PFSK-1 (cell line): ENCODE results near the gene PHF2.

Experiments
- FOXP2 ChIP-seq: optimal IDR thresholded peaks from 2 replicates; pipeline ENCODE3; 2011; ENCODE audit warnings: borderline replicate concordance, control low read depth, inconsistent platforms; ENCODE audit not compliant: insufficient read depth; ENCODE audit errors: extremely low read length, extremely low read depth
- POLR2AphosphoS5 ChIP-seq: IDR thresholded peaks from 2 replicates; pipeline ENCODE4 v1.6.1; 2012; ENCODE audit warnings: low read depth, mild to moderate bottlenecking, control low read depth, low read length, moderate library complexity
- SIN3A ChIP-seq: IDR thresholded peaks from 2 replicates; pipeline ENCODE4 v1.6.1; 2012; ENCODE audit warnings: mild to moderate bottlenecking, low read length, moderate library complexity, borderline replicate concordance; ENCODE audit not compliant: insufficient read depth
- TAF1 ChIP-seq: IDR thresholded peaks from 2 replicates; pipeline ENCODE4 v1.6.1; 2012; ENCODE audit warnings: low read length, control low read depth, borderline replicate concordance; ENCODE audit not compliant: insufficient read depth
- TF ChIP-seq, protein P1 (sequence below), 2 experiments: IDR thresholded peaks; 2 replicates each; pipeline versions ENCODE4 v1.6.1 to v1.8.0; 2011 to 2012; ENCODE audit warnings: low read depth in 2 of 2, low read length in 2 of 2, control low read depth in 1 of 2, inconsistent platforms in 1 of 2, mild to moderate bottlenecking in 1 of 2, moderate library complexity in 1 of 2; ENCODE audit not compliant: insufficient read depth in 1 of 2

The PHF2 gene

DNA sequence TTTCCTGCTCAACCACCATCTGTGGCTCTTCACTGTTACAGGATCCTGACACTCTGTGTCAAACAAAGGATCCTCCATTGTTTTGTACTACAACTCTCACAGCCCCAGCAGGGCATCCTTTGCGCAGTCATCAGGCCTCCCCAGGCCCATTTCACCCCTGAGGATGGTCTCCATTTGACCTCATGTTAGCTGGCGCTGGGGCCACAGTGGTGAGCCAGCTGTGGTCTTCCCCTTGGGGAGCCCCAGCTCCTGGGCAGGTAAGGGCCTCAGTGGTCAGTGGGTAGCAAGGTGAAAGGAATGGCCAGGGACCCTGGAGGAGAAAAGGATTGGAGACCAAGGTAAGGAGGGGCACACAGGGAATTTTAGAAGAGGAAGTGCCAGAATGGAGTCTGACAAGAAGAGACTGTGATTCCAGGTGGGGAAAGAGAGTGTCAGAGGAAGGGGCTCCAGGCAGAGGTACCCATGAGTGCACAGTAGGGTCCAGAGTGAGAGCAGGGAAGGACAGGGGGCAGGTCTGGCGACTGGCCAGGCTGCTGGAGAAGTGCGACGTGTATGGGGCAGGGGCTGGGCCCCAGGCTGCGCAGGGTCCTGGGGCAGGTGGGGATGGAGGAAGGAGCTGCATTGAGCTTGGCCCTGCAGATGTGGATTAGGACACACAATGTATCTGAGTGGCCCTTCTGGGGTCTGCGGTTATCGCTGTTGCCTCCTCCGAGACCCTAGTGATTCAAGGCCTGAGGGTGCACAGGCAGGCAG lies 109.9 kb downstream of the PHF2 start:
- TF ChIP-seq, protein P1, sequence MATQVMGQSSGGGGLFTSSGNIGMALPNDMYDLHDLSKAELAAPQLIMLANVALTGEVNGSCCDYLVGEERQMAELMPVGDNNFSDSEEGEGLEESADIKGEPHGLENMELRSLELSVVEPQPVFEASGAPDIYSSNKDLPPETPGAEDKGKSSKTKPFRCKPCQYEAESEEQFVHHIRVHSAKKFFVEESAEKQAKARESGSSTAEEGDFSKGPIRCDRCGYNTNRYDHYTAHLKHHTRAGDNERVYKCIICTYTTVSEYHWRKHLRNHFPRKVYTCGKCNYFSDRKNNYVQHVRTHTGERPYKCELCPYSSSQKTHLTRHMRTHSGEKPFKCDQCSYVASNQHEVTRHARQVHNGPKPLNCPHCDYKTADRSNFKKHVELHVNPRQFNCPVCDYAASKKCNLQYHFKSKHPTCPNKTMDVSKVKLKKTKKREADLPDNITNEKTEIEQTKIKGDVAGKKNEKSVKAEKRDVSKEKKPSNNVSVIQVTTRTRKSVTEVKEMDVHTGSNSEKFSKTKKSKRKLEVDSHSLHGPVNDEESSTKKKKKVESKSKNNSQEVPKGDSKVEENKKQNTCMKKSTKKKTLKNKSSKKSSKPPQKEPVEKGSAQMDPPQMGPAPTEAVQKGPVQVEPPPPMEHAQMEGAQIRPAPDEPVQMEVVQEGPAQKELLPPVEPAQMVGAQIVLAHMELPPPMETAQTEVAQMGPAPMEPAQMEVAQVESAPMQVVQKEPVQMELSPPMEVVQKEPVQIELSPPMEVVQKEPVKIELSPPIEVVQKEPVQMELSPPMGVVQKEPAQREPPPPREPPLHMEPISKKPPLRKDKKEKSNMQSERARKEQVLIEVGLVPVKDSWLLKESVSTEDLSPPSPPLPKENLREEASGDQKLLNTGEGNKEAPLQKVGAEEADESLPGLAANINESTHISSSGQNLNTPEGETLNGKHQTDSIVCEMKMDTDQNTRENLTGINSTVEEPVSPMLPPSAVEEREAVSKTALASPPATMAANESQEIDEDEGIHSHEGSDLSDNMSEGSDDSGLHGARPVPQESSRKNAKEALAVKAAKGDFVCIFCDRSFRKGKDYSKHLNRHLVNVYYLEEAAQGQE (IDR thresholded peaks at IDR 0.05; ENCODE audit: insufficient read depth in 1 of 2, low read depth in 2 of 2, low read length in 2 of 2) = no peak
- TF ChIP-seq SIN3A (no peak), FOXP2 (no peak), POLR2AphosphoS5 (no peak), TAF1 (no peak)

DNA sequence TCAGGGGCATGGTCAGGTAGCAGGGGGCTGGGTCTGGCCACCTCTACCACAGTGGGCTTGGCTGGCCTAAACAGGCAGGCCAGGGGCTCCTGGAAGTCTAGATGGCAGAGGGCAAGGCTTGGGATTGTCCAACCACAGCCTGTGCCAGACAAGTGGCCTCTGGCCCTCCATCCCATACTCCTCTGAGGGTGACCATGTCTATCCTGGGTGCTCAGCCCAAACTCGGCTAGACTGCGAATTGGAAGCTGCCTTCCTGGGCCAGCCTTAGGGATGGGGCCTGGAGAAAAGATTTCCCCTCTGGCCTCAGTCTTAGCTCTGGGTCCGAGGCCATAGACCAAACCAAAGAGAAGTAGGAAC lies 110.5 kb downstream of the PHF2 start:
- TF ChIP-seq TAF1 (no peak), FOXP2 (no peak), SIN3A (no peak), POLR2AphosphoS5 (no peak)
- TF ChIP-seq, protein P1 (IDR thresholded peaks at IDR 0.05; ENCODE audit: insufficient read depth in 1 of 2, low read depth in 2 of 2, low read length in 2 of 2) = no peak

DNA sequence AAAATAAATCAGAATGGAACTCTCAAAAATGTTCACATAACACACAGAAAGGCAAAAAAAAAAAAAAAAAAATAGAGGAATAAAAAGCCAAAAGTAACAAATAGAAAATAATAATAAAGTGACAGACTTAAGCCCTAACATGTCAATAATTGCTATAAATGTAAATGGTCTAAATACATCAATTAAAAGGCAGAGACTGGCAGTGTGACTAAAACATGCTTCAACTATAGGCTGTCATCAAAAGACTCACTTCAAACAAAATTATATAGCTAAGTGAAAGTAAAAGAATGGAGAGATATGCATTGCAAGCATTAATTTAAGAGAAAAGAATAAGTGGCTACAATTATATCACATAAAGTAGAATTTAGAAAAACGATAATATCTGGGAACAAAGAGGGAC lies 114.2 kb downstream of the PHF2 start:
- no peak for TF ChIP-seq POLR2AphosphoS5
- no peak for TF ChIP-seq FOXP2
- TF ChIP-seq TAF1 = no peak
- TF ChIP-seq, protein P1 (IDR thresholded peaks at IDR 0.05; ENCODE audit: insufficient read depth in 1 of 2, low read depth in 2 of 2, low read length in 2 of 2) = no peak
- TF ChIP-seq SIN3A = no peak

DNA sequence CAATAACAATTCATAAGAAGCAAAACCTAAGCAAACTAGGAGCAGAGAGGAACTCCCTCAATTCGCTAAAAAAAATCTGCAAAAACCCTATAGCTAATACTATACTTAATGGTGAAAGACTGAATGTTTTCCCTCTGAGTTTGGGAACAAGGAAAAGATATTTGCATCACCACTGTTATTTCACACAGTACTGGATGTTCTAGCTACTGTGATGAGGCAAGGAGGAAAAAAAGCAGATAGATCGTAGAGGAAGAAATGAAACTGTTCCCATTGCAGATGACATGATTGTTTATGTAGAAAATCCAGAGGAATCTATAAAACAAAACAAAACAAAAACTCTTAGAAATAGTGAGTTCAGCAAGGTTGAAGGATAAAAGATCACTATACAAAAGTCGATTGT lies 116.7 kb downstream of the PHF2 start:
- no peak for TF ChIP-seq TAF1
- TF ChIP-seq, protein P1 (IDR thresholded peaks at IDR 0.05; ENCODE audit: insufficient read depth in 1 of 2, low read depth in 2 of 2, low read length in 2 of 2) = no peak
- no peak for TF ChIP-seq POLR2AphosphoS5
- no peak for TF ChIP-seq FOXP2
- TF ChIP-seq SIN3A = no peak
